Ovary (tissue), 9 donors: ENCODE measurements around the gene MAST4. TPM values are rescaled to one million over a fixed set of nuclear protein-coding genes. Genes with fewer than 3 reads are reported as not detected.

Experiments used
- DNase-seq, 5 donors: peaks; one replicate each; pipeline ENCODE4 v3.0.0-alpha.2; 2019 to 2020
- H3K27ac ChIP-seq, 2 donors: fragments of 200-600 bp; one replicate each; pipeline versions ENCODE4 v1.5.1 to v1.8.0; 2019 to 2022
- H3K27me3 ChIP-seq: fragments of 200-600 bp; one replicate; pipeline ENCODE4 v1.8.0; 2022
- H3K36me3 ChIP-seq: fragments of 200-600 bp; sonication (generic); one replicate; pipeline ENCODE4 v1.5.1; 2019
- H3K4me1 ChIP-seq: one replicate; pipeline ENCODE4 v1.8.1; 2013; ENCODE audit warnings: mild to moderate bottlenecking, moderate library complexity; ENCODE audit not compliant: insufficient read depth
- H3K4me3 ChIP-seq: fragments of 200-600 bp; sonication (generic); one replicate; pipeline ENCODE4 v1.5.1; 2017
- H3K9me3 ChIP-seq, 2 donors: fragments of 200-600 bp in 1 of 2; sonication (generic) in 1 of 2; one replicate each; pipeline versions ENCODE4 v1.5.1 to v1.8.1; 2013 to 2019; ENCODE audit warnings: mild to moderate bottlenecking in 1 of 2, moderate library complexity in 1 of 2
- EP300 ChIP-seq: sonication (generic); formaldehyde crosslinking; IDR thresholded peaks from one replicate; pipeline ENCODE4 v1.6.1; 2017; ENCODE audit warnings: antibody characterized with exemption
- POLR2A ChIP-seq: fragments of 450-650 bp; IDR thresholded peaks from one replicate; pipeline ENCODE4 v1.6.1; 2017; ENCODE audit warnings: antibody characterized with exemption, mild to moderate bottlenecking, moderate library complexity
- WGBS, 3 donors: extraction: QIAGEN DNeasy Blood & Tissue Kit in 1 of 3; methylation state at CpG; one replicate each; pipeline versions ENCODE4 v1.1.5 to v1.1.7; 2013 to 2017; 5-methylcytosine and 5-hydroxymethylcytosine counted together
- intact Hi-C, 4 donors: fragments of 100-400 bp; cut with DNase I; formaldehyde crosslinking; loops; one replicate each; pipeline versions ENCODE4 v1.11.0 to v1.15.1; 2022 to 2023
- polyA plus RNA-seq, 2 donors: library from polyadenylated mRNA; stranded (reverse); fragments of 200-250 nt in 1 of 2; fragments of 350-450 nt in 1 of 2; fragmentation: Illumina TruSeq in 1 of 2; extraction: RNeasy Lipid Tissue Mini Kit (QIAGEN cat#74804) in 1 of 2; gene quantifications; one replicate each; pipeline ENCODE4 v1.2.3, GENCODE V29; 2013 to 2014
- total RNA-seq, 7 donors: library from RNA; depleted of rRNA in 2 of 7; stranded (reverse); fragments of >200 nt in 2 of 7; fragmentation: NEBNext Ultra II Directional in 3 of 7; extraction: Animal tissue kit (Norgen Biotek cat#: 25700) in 3 of 7; gene quantifications; one replicate each; pipeline versions ENCODE4 v1.1.0 to v1.2.4, GENCODE V29; 2016 to 2023
- TF ChIP-seq, protein P1 (sequence below), 3 donors: fragments of 450-650 bp in 2 of 3; fragments of 200-600 bp in 1 of 3; IDR thresholded peaks; one replicate each; pipeline versions ENCODE4 v1.5.1 to v1.8.0; 2016 to 2022; ENCODE audit warnings: antibody characterized with exemption in 3 of 3, mild to moderate bottlenecking in 1 of 3
- donor health status: DM: no; HTN: no; CAD: no; lungs with moderate emphysema.
- donor health status: DM: no; HTN: no; CAD: no.
- donor health status: Bipolar disorder and iron deficiency.
- donor health status: DM: yes; HTN: yes; CAD: no.
- donor health status: DM: no; HTN: no; CAD: no.
- donor health status: DM: yes; HTN: yes; CAD: no.

The MAST4 gene
- total and polyA plus RNA-seq, 9 donors: 11.6 to 86.3 (median 57.6) TPM

DNA sequence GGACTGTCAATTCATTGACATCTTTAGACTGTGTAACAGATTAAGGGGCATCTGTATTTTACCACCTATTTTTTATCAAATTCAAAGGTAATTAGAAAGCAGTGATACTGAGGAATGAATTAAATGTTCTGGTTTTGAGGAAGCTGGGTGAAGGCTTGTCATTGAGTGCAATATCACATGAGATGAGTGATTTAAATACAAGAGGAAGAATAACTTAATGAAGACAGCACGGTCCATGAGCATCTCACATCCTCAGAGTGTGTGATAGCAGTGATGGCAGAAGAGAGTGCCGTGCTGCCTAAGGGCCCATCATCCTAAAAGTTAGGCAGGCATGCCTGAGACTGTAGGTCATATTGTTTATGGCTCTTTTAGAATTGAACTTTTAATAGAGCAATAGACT, 263.3 kb downstream of the MAST4 start:
- TF ChIP-seq, protein P1, sequence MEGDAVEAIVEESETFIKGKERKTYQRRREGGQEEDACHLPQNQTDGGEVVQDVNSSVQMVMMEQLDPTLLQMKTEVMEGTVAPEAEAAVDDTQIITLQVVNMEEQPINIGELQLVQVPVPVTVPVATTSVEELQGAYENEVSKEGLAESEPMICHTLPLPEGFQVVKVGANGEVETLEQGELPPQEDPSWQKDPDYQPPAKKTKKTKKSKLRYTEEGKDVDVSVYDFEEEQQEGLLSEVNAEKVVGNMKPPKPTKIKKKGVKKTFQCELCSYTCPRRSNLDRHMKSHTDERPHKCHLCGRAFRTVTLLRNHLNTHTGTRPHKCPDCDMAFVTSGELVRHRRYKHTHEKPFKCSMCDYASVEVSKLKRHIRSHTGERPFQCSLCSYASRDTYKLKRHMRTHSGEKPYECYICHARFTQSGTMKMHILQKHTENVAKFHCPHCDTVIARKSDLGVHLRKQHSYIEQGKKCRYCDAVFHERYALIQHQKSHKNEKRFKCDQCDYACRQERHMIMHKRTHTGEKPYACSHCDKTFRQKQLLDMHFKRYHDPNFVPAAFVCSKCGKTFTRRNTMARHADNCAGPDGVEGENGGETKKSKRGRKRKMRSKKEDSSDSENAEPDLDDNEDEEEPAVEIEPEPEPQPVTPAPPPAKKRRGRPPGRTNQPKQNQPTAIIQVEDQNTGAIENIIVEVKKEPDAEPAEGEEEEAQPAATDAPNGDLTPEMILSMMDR (IDR thresholded peaks at IDR 0.05): no peak
- TF ChIP-seq EP300: no peak
- no peak for TF ChIP-seq POLR2A
- intact Hi-C loops: no loop called here
- no peak for DNase-seq
- Histone ChIP-seq H3K4me1 (no peaks in the 10 kb centered on the region), H3K36me3 (no peaks in the 10 kb centered on the region), H3K9me3 (no peaks in the 10 kb centered on the region), H3K27me3 (no peaks in the 10 kb centered on the region), H3K4me3 (no peak overlapping the region), H3K27ac (no peak overlapping the region)
- WGBS, 3 donors: 87 to 93% (median 91%) methylated on average over 2 of the region's 2 CpGs

- no peak for DNase-seq
- Histone ChIP-seq H3K9me3 (no peaks in the 10 kb centered on the region), H3K27ac (no peak overlapping the region), H3K4me1 (no peaks in the 10 kb centered on the region), H3K4me3 (no peak overlapping the region), H3K27me3 (no peaks in the 10 kb centered on the region), H3K36me3 (no peaks in the 10 kb centered on the region)
- intact Hi-C loops: no loop called here
- TF ChIP-seq, protein P1 (IDR thresholded peaks at IDR 0.05): no peak
- no peak for TF ChIP-seq EP300
- TF ChIP-seq POLR2A: no peak
- WGBS, 3 donors: 32 to 40% (median 37%) methylated on average over 7 of the region's 7 CpGs
Observed at GRCh38 chr5:66860199-66860975, 264.2 kb downstream of the MAST4 start.

- intact Hi-C loops: no loop called here
- 55 to 66% (median 62%) methylated on average over 1 of the region's 1 CpG for WGBS, 3 donors
- no peaks in the 10 kb centered on the region for H3K4me1 ChIP-seq
Observed at GRCh38 chr5:66861402-66861801, 265.2 kb downstream of the MAST4 start.

GRCh38 chr5:66862020-66862419, 265.8 kb downstream of the MAST4 start:
- intact Hi-C loops: no loop called here
- no peaks in the 10 kb centered on the region for H3K27me3 ChIP-seq
- no peak for DNase-seq
- TF ChIP-seq POLR2A (no peak), EP300 (no peak)
- TF ChIP-seq, protein P1 (IDR thresholded peaks at IDR 0.05): no peak
- H3K9me3 ChIP-seq: no peaks in the 10 kb centered on the region
- H3K36me3 ChIP-seq: no peaks in the 10 kb centered on the region
- 71 to 93% (median 92%) methylated on average over 2 of the region's 2 CpGs for WGBS, 3 donors
- H3K27ac ChIP-seq: no peak overlapping the region
- no peaks in the 10 kb centered on the region for H3K4me1 ChIP-seq
- no peak overlapping the region for H3K4me3 ChIP-seq

More at GRCh38 chr5:66861402-66861801, 265.2 kb downstream of the MAST4 start:
- TF ChIP-seq EP300 (no peak), POLR2A (no peak)
- TF ChIP-seq, protein P1 (IDR thresholded peaks at IDR 0.05): no peak
- Histone ChIP-seq H3K9me3 (no peaks in the 10 kb centered on the region), H3K27ac (no peak overlapping the region), H3K27me3 (no peaks in the 10 kb centered on the region), H3K4me3 (no peak overlapping the region), H3K36me3 (no peaks in the 10 kb centered on the region)
- no peak for DNase-seq
